Uterus (tissue), 4 donors: ENCODE data around the gene KCNQ2. TPM values are rescaled to one million over a fixed set of nuclear protein-coding genes. Genes with fewer than 3 reads are reported as not detected.

Source experiments
- DNase-seq, 2 donors: peaks; one replicate each; pipeline ENCODE4 v3.0.0-alpha.2; 2019 to 2020
- H3K27ac ChIP-seq, 2 donors: fragments of 200-600 bp; sonication (generic); 1 replicate in 1 of 2; 2 replicates in 1 of 2; pipeline ENCODE4 v1.5.1; 2016 to 2018
- H3K27me3 ChIP-seq, 2 donors: fragments of 200-600 bp; sonication (generic); one replicate each; pipeline ENCODE4 v1.5.1; 2018 to 2019; ENCODE audit warnings: control low read depth in 1 of 2
- H3K36me3 ChIP-seq, 2 donors: fragments of 200-600 bp; sonication (generic); one replicate each; pipeline ENCODE4 v1.5.1; 2019; ENCODE audit warnings: control low read depth in 1 of 2
- H3K4me1 ChIP-seq, 2 donors: fragments of 200-600 bp; sonication (generic); one replicate each; pipeline ENCODE4 v1.5.1; 2018 to 2019; ENCODE audit warnings: control low read depth in 1 of 2
- H3K4me3 ChIP-seq, 2 donors: fragments of 200-600 bp; sonication (generic); 1 replicate in 1 of 2; 2 replicates in 1 of 2; pipeline ENCODE4 v1.5.1; 2018 to 2019; ENCODE audit warnings: mild to moderate bottlenecking in 1 of 2
- H3K9me3 ChIP-seq, 2 donors: fragments of 200-600 bp; sonication (generic); one replicate each; pipeline ENCODE4 v1.5.1; 2019; ENCODE audit warnings: control low read depth in 1 of 2
- POLR2A ChIP-seq, 2 donors: fragments of 450-650 bp; IDR thresholded peaks; one replicate each; pipeline ENCODE4 v1.6.1; 2016; ENCODE audit warnings: antibody characterized with exemption in 2 of 2, mild to moderate bottlenecking in 1 of 2, moderate library complexity in 1 of 2
- intact Hi-C: fragments of 100-400 bp; cut with DNase I; formaldehyde crosslinking; loops from one replicate; pipeline ENCODE4 v1.15.1; 2023; ENCODE audit warnings: low total_unique reads
- total RNA-seq, 4 donors: library from RNA; depleted of rRNA in 3 of 4; stranded (reverse); fragments of >200 nt in 3 of 4; gene quantifications; one replicate each; pipeline versions ENCODE4 v1.1.0 to v1.2.4, GENCODE V29; 2014 to 2023
- TF ChIP-seq, protein P1 (sequence below), 4 experiments: fragments of 200-600 bp in 2 of 4; fragments of 450-650 bp in 2 of 4; sonication (generic) in 2 of 4; IDR thresholded peaks; one replicate each; pipeline ENCODE4 v1.5.1; 2016 to 2019; ENCODE audit warnings: antibody characterized with exemption in 4 of 4, mild to moderate bottlenecking in 2 of 4, moderate library complexity in 1 of 4
- donor health status: DM: yes; HTN: yes; CAD: no.

Gene KCNQ2
- total RNA-seq, 4 donors from 2014 or later = 1.2 to 4.9 TPM; not detected in 2

DNA sequence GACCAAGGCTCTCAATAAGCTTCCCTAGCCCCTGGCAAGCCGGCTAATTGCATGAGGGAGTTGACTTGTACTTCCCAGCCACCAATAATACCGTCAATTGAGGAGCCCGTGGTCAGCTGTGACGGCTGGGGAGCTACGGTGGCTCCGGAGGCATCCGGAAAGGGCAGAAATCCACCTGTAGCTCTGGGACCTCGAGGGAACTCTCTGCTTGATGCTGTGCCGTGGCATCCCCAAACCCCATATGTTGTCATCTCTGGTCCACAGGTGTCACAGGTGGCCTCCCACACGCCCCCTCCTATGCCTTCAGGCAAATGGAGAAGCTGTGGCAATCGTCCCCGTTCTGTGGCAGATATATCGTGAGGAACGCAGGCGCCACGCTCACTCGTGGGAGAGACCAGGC, 5.5 kb upstream of the KCNQ2 start:
- Histone ChIP-seq H3K36me3 (no peaks in the 10 kb centered on the region), H3K4me3 (no peak overlapping the region), H3K27ac (no peak overlapping the region), H3K27me3 (peaks cover 0 to 28% of the 10 kb centered on the region in 2 donors), H3K4me1 (no peaks in the 10 kb centered on the region), H3K9me3 (no peaks in the 10 kb centered on the region)
- no peak for DNase-seq
- no peak for TF ChIP-seq POLR2A (IDR thresholded peaks at IDR 0.05)
- TF ChIP-seq, protein P1, sequence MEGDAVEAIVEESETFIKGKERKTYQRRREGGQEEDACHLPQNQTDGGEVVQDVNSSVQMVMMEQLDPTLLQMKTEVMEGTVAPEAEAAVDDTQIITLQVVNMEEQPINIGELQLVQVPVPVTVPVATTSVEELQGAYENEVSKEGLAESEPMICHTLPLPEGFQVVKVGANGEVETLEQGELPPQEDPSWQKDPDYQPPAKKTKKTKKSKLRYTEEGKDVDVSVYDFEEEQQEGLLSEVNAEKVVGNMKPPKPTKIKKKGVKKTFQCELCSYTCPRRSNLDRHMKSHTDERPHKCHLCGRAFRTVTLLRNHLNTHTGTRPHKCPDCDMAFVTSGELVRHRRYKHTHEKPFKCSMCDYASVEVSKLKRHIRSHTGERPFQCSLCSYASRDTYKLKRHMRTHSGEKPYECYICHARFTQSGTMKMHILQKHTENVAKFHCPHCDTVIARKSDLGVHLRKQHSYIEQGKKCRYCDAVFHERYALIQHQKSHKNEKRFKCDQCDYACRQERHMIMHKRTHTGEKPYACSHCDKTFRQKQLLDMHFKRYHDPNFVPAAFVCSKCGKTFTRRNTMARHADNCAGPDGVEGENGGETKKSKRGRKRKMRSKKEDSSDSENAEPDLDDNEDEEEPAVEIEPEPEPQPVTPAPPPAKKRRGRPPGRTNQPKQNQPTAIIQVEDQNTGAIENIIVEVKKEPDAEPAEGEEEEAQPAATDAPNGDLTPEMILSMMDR (IDR thresholded peaks at IDR 0.05) = no peak
- intact Hi-C loops = no loop called here

DNA sequence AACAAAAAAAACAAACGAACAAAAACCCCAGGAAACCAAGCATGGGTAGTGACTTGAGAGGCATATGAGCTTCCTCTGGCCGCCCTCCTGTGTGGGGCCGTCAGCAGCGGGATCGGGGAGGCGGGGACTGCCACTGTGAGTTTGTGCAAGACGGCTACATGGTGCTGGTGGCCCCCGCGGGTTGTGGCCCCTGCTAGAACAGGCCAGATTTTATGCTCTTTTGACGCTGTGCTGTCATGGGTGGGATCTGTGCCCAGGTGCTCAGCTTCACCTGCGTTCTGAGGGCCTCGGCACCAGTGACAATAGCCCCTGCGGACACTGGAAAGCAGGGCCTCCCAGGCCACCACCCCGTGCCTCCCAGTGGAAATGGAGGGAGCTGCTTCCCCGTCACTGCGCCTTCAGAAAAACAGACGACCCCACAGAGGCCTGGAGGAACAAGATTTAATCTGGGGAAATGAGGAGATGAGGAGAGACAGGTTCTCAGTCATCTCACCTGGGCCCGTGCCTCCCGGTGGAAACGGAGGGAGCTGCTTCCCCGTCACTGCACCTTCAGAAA, 4.7 kb upstream of the KCNQ2 start:
- H3K4me1 ChIP-seq = peaks cover 0 to 2% of the 10 kb centered on the region in 2 donors
- H3K27me3 ChIP-seq = peaks cover 0 to 29% of the 10 kb centered on the region in 2 donors
- intact Hi-C loops = no loop called here
- no peak overlapping the region for H3K27ac ChIP-seq
- no peaks in the 10 kb centered on the region for H3K9me3 ChIP-seq
- TF ChIP-seq, protein P1 (IDR thresholded peaks at IDR 0.05) = no peak
- no peak for TF ChIP-seq POLR2A (IDR thresholded peaks at IDR 0.05)
- no peaks in the 10 kb centered on the region for H3K36me3 ChIP-seq
- DNase-seq = no peak
- H3K4me3 ChIP-seq = no peak overlapping the region

DNA sequence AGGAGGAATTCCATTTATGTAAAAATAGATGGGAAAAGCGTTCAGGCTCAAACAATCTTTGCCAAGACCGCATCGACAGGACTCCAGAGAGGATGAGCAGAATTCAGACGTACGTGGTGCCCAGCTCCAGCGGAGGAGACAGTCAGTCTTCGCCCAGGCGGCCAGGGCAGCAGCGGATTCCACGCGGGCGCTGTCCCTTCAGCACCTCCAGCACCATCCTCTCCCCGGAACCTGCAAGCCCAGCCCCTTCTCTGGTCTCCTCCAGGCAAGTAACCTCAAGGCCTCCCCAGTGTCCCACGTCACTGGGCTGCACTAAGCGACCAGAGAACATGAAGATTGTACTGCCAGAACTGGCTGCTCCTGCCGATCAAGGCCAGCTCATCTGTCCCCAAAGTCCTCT, 2.8 kb upstream of the KCNQ2 start:
- H3K27ac ChIP-seq = no peak overlapping the region
- TF ChIP-seq, protein P1 (IDR thresholded peaks at IDR 0.05) = no peak
- no peak for TF ChIP-seq POLR2A (IDR thresholded peaks at IDR 0.05)
- DNase-seq = no peak
- intact Hi-C loops = no loop called here
- peaks cover 0 to 8% of the 10 kb centered on the region in 2 donors for H3K4me1 ChIP-seq
- H3K9me3 ChIP-seq = no peaks in the 10 kb centered on the region
- peaks cover 3 to 33% of the 10 kb centered on the region in 2 donors for H3K27me3 ChIP-seq
- H3K4me3 ChIP-seq = no peak overlapping the region
- H3K36me3 ChIP-seq = no peaks in the 10 kb centered on the region

DNA sequence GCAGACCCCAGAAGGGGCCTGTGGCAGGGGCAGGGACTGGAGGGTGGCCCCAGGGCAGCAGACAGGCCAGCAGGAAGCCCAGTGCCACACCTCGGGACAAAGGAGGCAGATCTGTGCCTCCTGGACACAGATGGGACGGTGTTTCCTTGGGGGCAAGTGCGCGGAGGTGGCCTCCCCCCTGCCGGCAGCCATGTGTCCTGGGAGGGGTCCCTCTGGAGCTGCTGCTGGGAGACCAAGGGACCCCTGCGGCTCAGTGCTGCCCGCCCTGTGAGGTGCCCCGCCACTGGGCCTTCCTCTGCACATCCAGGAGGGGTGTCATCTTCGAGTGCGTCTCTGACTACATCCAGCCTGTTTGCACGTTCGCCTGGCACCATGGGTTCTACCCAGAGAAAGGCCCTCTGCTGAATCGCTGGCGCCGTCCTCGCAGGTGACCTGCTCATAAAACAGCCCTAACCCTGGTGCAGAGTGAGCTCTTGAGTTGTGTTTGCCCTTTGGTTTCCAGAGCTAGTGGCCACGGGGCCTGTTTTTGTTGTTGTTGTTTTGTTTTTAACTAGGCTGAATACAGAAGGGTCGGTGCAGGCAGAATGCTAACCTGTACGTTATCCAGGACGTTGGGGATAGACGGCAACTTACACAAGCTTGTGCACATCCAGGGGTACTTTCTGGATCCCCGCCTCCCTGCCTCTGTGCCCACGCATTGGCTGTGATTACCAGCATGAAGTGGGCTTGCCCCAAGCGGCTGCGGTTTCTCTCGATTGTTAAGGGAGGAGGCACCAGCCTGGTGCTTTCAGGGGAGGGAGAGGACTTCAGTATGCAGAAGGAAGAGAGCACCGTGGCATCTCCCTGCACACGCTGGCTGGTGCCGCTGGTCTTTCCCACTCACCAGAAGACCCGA, 1.3 kb upstream of the KCNQ2 start:
- H3K27me3 ChIP-seq = peaks cover 3 to 25% of the 10 kb centered on the region in 2 donors
- no peak overlapping the region for H3K4me3 ChIP-seq
- no peaks in the 10 kb centered on the region for H3K36me3 ChIP-seq
- H3K4me1 ChIP-seq = peaks cover 0 to 8% of the 10 kb centered on the region in 2 donors
- H3K9me3 ChIP-seq = no peaks in the 10 kb centered on the region
- H3K27ac ChIP-seq = no peak overlapping the region
- no peak for DNase-seq
- intact Hi-C loops = no loop called here
- no peak for TF ChIP-seq POLR2A (IDR thresholded peaks at IDR 0.05)
- TF ChIP-seq, protein P1 (IDR thresholded peaks at IDR 0.05) = no peak

DNA sequence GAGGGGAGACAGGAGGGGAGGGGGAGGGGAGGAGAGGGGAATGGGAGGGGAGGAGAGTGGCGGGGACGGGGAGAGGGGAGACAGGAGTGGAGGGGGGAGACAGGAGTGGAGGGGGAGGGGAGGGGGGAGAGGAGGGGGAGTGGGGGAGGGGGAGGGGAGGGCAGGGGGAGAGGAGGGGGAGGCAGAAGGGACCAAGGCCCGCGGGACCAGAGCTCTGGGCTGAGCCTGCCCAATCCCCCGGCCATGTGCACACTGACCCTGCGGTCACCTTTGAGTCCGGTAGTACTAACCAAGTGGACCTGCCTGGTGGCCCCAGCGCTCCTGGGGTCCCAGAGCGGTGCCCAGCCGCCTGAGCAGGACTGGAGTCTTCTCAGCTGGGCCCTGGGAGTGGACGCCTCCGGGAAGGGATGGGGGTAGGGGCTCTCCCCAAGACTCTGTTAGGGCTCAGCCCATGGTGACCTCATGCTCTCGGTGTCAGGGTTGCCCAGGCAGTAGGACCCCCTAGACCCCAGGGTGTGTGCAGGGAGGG, 471 bp upstream of the KCNQ2 start:
- no peak for DNase-seq
- intact Hi-C loops = no loop called here
- no peaks in the 10 kb centered on the region for H3K9me3 ChIP-seq
- H3K27ac ChIP-seq = no peak overlapping the region
- H3K36me3 ChIP-seq = no peaks in the 10 kb centered on the region
- H3K4me1 ChIP-seq = peaks cover 0 to 8% of the 10 kb centered on the region in 2 donors
- H3K27me3 ChIP-seq = peaks cover 3 to 19% of the 10 kb centered on the region in 2 donors
- TF ChIP-seq, protein P1 (IDR thresholded peaks at IDR 0.05) = no peak
- no peak for TF ChIP-seq POLR2A (IDR thresholded peaks at IDR 0.05)
- no peak overlapping the region for H3K4me3 ChIP-seq
